ENCODE data around the gene SVIL.
A peak's percentile ranks its signal among the peaks of the same experiment; 100 is the strongest.

DNA sequence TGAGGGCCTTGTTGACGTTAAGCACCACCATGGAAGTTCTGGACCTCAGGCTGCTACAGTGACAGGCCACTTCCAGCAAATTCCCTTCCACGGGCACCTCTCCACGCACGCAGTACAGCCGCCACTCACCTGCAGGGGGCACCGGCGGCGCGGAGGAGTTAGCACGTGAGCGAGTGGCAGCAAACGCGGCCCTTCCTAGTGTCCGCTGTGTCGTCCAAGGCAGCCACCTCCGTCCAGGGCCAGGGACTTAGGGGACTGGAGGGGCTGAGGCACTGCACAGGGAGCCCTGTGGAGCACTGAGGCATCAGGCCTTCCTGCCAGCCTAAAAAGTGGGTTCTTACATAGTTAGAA is 164.4 kb downstream of the SVIL start:
- TF ChIP-seq, protein P1, sequence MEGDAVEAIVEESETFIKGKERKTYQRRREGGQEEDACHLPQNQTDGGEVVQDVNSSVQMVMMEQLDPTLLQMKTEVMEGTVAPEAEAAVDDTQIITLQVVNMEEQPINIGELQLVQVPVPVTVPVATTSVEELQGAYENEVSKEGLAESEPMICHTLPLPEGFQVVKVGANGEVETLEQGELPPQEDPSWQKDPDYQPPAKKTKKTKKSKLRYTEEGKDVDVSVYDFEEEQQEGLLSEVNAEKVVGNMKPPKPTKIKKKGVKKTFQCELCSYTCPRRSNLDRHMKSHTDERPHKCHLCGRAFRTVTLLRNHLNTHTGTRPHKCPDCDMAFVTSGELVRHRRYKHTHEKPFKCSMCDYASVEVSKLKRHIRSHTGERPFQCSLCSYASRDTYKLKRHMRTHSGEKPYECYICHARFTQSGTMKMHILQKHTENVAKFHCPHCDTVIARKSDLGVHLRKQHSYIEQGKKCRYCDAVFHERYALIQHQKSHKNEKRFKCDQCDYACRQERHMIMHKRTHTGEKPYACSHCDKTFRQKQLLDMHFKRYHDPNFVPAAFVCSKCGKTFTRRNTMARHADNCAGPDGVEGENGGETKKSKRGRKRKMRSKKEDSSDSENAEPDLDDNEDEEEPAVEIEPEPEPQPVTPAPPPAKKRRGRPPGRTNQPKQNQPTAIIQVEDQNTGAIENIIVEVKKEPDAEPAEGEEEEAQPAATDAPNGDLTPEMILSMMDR (conservative IDR thresholded peaks at IDR 0.05; ENCODE audit: low read length), result peak; percentile 88
- TF ChIP-seq EZH2phosphoT487 (IDR thresholded peaks at IDR 0.05; ENCODE audit: borderline replicate concordance, low read depth, low read length), result no peak
